Kidney (tissue), 22 donors: ENCODE results near the gene HHIPL1. TPM values are rescaled to one million over a fixed set of nuclear protein-coding genes. Genes with fewer than 3 reads are reported as not detected.

ENCODE experiments used
- DNase-seq, 5 donors: peaks; one replicate each; pipeline ENCODE4 v3.0.0-alpha.2; 2013 to 2020
- FAIRE-seq: peaks from 2 replicates; lab custom pipeline; 2012; peaks lifted over from hg19 to GRCh38; lab: Jason Lieb, UNC
- H3K27ac ChIP-seq, 2 donors: one replicate each; pipeline ENCODE4 v1.7.0; 2013; ENCODE audit warnings: low read depth in 2 of 2, low read length in 2 of 2, inconsistent platforms in 1 of 2
- H3K27me3 ChIP-seq: one replicate; pipeline ENCODE4 v1.7.1; 2013; ENCODE audit warnings: low read length, inconsistent platforms; ENCODE audit not compliant: control insufficient read depth, insufficient read depth
- H3K36me3 ChIP-seq, 3 donors: one replicate each; pipeline versions ENCODE4 v1.7.0 to v1.7.1; 2013; ENCODE audit warnings: low read length in 3 of 3, control low read depth in 1 of 3, inconsistent platforms in 1 of 3; ENCODE audit not compliant: insufficient read depth in 3 of 3, control insufficient read depth in 2 of 3
- H3K4me1 ChIP-seq, 3 donors: one replicate each; pipeline versions ENCODE4 v1.7.0 to v1.7.1; 2013; ENCODE audit warnings: low read length in 3 of 3, inconsistent platforms in 1 of 3, low read depth in 1 of 3; ENCODE audit not compliant: control insufficient read depth in 2 of 3, insufficient read depth in 2 of 3
- H3K4me3 ChIP-seq, 3 donors: one replicate each; pipeline versions ENCODE4 v1.7.0 to v1.8.1; 2013; ENCODE audit warnings: low read length in 3 of 3, control low read depth in 1 of 3, inconsistent platforms in 1 of 3
- H3K9ac ChIP-seq, 3 donors: one replicate each; pipeline versions ENCODE4 v1.7.0 to v1.7.1; 2013; ENCODE audit warnings: low read length in 3 of 3, control low read depth in 1 of 3, inconsistent platforms in 1 of 3
- H3K9me3 ChIP-seq, 3 donors: one replicate each; pipeline versions ENCODE4 v1.7.0 to v1.7.1; 2013; ENCODE audit warnings: low read length in 3 of 3, control low read depth in 1 of 3, inconsistent platforms in 1 of 3; ENCODE audit not compliant: control insufficient read depth in 2 of 3, insufficient read depth in 1 of 3
- CTCF ChIP-seq: IDR thresholded peaks from 3 replicates; pipeline ENCODE4 v1.5.1; 2012; ENCODE audit warnings: mild to moderate bottlenecking, moderate library complexity, borderline replicate concordance; ENCODE audit not compliant: insufficient read depth; ENCODE audit errors: extremely low read depth
- intact Hi-C: fragments of 100-400 bp; cut with DNase I; formaldehyde crosslinking; loops from one replicate; pipeline ENCODE4 v1.11.1; 2022
- long read RNA-seq, 10 donors: library from polyadenylated mRNA in 1 of 10; unstranded in 1 of 10; transcript quantifications; one replicate each; pipeline ENCODE4 v2.0.0 and lab custom pipeline, GENCODE V29; 2021 to 2026
- polyA plus RNA-seq: library from polyadenylated mRNA; stranded (reverse); fragments of 350-450 nt; fragmentation: Illumina TruSeq; extraction: RNeasy Lipid Tissue Mini Kit (QIAGEN cat#74804); gene quantifications from one replicate; pipeline ENCODE4 v1.2.3, GENCODE V29; 2014; ENCODE audit warnings: low read depth, low replicate concordance; ENCODE audit not compliant: insufficient read depth
- total RNA-seq: library from RNA; stranded (reverse); fragmentation: NEBNext Ultra II Directional; extraction: Animal tissue kit (Norgen Biotek cat#: 25700); gene quantifications from one replicate; pipeline ENCODE4 v1.2.1, GENCODE V29; 2021
- donor health status: control.
- donor health status: control.
- donor health status: control.
- donor health status: control.
- donor health status: control.
- donor health status: DM: yes; HTN: yes; CAD: no.
- donor health status: Normal renal cell carcinoma (clear cell type).

Gene HHIPL1
- total RNA-seq, result 0.88 TPM
- 0.32 TPM for polyA plus RNA-seq
- long read RNA-seq, donor 1, result 0 reads
- long read RNA-seq, donor 2, result 0 reads
- long read RNA-seq, donor 3, result 0 reads
- long read RNA-seq, donor 4, result 0 reads
- long read RNA-seq, donor 5, result 0 reads
- long read RNA-seq, donor 6, result 0 reads
- long read RNA-seq, donor 7, partial matches to known transcripts, result 1 of 1 reads
- long read RNA-seq, donor 7, other reads (novel, unspliced or antisense), result 0 of 1 reads
- long read RNA-seq, donor 8, result 0 reads
- long read RNA-seq, donor 9, result 0 reads
- long read RNA-seq, donor 10, full-length matches to known transcripts, result 2 of 2 reads
- long read RNA-seq, donor 10, partial matches to known transcripts, result 0 of 2 reads
- long read RNA-seq, donor 10, other reads (novel, unspliced or antisense), result 0 of 2 reads

- no peaks in the 10 kb centered on the region for H3K27me3 ChIP-seq
- TF ChIP-seq CTCF, result no peak
- H3K4me1 ChIP-seq, result no peaks in the 10 kb centered on the region
- H3K4me3 ChIP-seq, result peak within 1 kb of the TSS in 1 of 3 donors; percentile 21
- no peak within 1 kb of the TSS for H3K27ac ChIP-seq
- DNase-seq (peak in 3 of 5 donors; percentile 20 to 68 (median 66)), FAIRE-seq (no peak)
- no peaks in the 10 kb centered on the region for H3K36me3 ChIP-seq
- no peak within 1 kb of the TSS for H3K9ac ChIP-seq
- no peaks in the 10 kb centered on the region for H3K9me3 ChIP-seq
- intact Hi-C loops, result no loop called here
These were observed at the start of gene HHIPL1 for GRCh38 chr14:99644723-99645544. HHIPL1 (plus strand) TSS chr14:99645129; CDS start chr14:99645208, 79 bp downstream.

GRCh38 chr14:99595524-99595923 is 49.4 kb upstream of the HHIPL1 start:
- Histone ChIP-seq H3K9ac (no peak overlapping the region), H3K27me3 (no peaks in the 10 kb centered on the region), H3K27ac (peak overlapping the region in 1 of 2 donors; percentile 43), H3K36me3 (no peaks in the 10 kb centered on the region), H3K4me3 (no peak overlapping the region), H3K4me1 (peaks cover 0 to 38% (median 25%) of the 10 kb centered on the region in 3 donors), H3K9me3 (no peaks in the 10 kb centered on the region)
- no peak for DNase-seq
- TF ChIP-seq CTCF, result no peak
- no peak for FAIRE-seq
- intact Hi-C loops, result no loop called here

GRCh38 chr14:99596071-99596627 is 48.8 kb upstream of the HHIPL1 start:
- peaks cover 0 to 35% (median 30%) of the 10 kb centered on the region in 3 donors for H3K4me1 ChIP-seq
- H3K27ac ChIP-seq, result peak overlapping the region; percentile 13 to 43
- H3K9ac ChIP-seq, result no peak overlapping the region
- intact Hi-C loops, result no loop called here
- no peaks in the 10 kb centered on the region for H3K27me3 ChIP-seq
- H3K4me3 ChIP-seq, result no peak overlapping the region
- TF ChIP-seq CTCF, result no peak
- FAIRE-seq (no peak), DNase-seq (no peak)
- no peaks in the 10 kb centered on the region for H3K9me3 ChIP-seq
- H3K36me3 ChIP-seq, result no peaks in the 10 kb centered on the region
